HG03354 (cell line): ENCODE data around the gene KRT4.

Experiments
- ATAC-seq: cut with Tn5 transposase; IDR thresholded peaks from one replicate; pipeline ENCODE4 v1.9.1; 2021; ENCODE audit warnings: mild to moderate bottlenecking; ENCODE audit not compliant: unreplicated experiment, poor library complexity, severe bottlenecking

Gene KRT4

GRCh38 chr12:52782502-52782901 is 31.4 kb downstream of the KRT4 start:
- ATAC-seq: no peak

GRCh38 chr12:52781399-52782082 is 32.4 kb downstream of the KRT4 start:
- ATAC-seq: no peak

GRCh38 chr12:52779914-52780313 is 34.0 kb downstream of the KRT4 start:
- no peak for ATAC-seq

GRCh38 chr12:52778833-52779232 is 35.1 kb downstream of the KRT4 start:
- no peak for ATAC-seq

GRCh38 chr12:52777566-52777965 is 36.4 kb downstream of the KRT4 start:
- ATAC-seq: no peak

GRCh38 chr12:52776913-52777395 is 37.0 kb downstream of the KRT4 start, which contains the start of gene KRT76:
KRT76 (minus strand) TSS chr12:52777345; CDS start chr12:52777291, 54 bp downstream.
- no peak for ATAC-seq

- no peak for ATAC-seq
These were observed 37.5 kb downstream of the KRT4 start for GRCh38 chr12:52776435-52776834.

- ATAC-seq: no peak
These were observed 39.2 kb downstream of the KRT4 start for GRCh38 chr12:52774629-52775250.

GRCh38 chr12:52772772-52773171 is 41.1 kb downstream of the KRT4 start:
- ATAC-seq: no peak

GRCh38 chr12:52772188-52772587 is 41.7 kb downstream of the KRT4 start:
- ATAC-seq: no peak

GRCh38 chr12:52771505-52771904 is 42.4 kb downstream of the KRT4 start:
- no peak for ATAC-seq

- ATAC-seq: no peak
These were observed 42.8 kb downstream of the KRT4 start for GRCh38 chr12:52771088-52771487.

GRCh38 chr12:52769946-52770345 is 44.0 kb downstream of the KRT4 start:
- no peak for ATAC-seq

GRCh38 chr12:52769354-52769753 is 44.6 kb downstream of the KRT4 start:
- ATAC-seq: no peak

GRCh38 chr12:52768479-52769200 is 45.3 kb downstream of the KRT4 start:
- ATAC-seq: no peak

- ATAC-seq: no peak
These were observed 46.5 kb downstream of the KRT4 start for GRCh38 chr12:52767427-52767826.

- no peak for ATAC-seq
These were observed 46.9 kb downstream of the KRT4 start for GRCh38 chr12:52767020-52767379.

- no peak for ATAC-seq
These were observed 47.4 kb downstream of the KRT4 start for GRCh38 chr12:52766351-52767019.

GRCh38 chr12:52765702-52766101 is 48.2 kb downstream of the KRT4 start:
- ATAC-seq: no peak

- no peak for ATAC-seq
These were observed 49.9 kb downstream of the KRT4 start for GRCh38 chr12:52763991-52764390.
